ENCODE results near the gene JSRP1.

JSRP1 gene

GRCh38 chr19:2294687-2295335 is 38.6 kb upstream of the JSRP1 start:
- no peak for TF ChIP-seq CTCF (IDR thresholded peaks at IDR 0.05; ENCODE audit: insufficient read depth, missing control alignments)
- DNase-seq (ENCODE audit: insufficient read length, low spot score): peak; percentile 82
- FAIRE-seq: no peak

- FAIRE-seq (no peak), DNase-seq (ENCODE audit: insufficient read length, low spot score) (no peak)
- no peak for TF ChIP-seq CTCF (IDR thresholded peaks at IDR 0.05; ENCODE audit: insufficient read depth, missing control alignments)
These were observed 35.1 kb upstream of the JSRP1 start for GRCh38 chr19:2291185-2291751.

- DNase-seq (ENCODE audit: insufficient read length, low spot score) (no peak), FAIRE-seq (no peak)
- TF ChIP-seq CTCF (IDR thresholded peaks at IDR 0.05; ENCODE audit: insufficient read depth, missing control alignments): no peak
These were observed 34.4 kb upstream of the JSRP1 start for GRCh38 chr19:2290441-2291184.

GRCh38 chr19:2289714-2290435 is 33.7 kb upstream of the JSRP1 start:
- no peak for TF ChIP-seq CTCF (IDR thresholded peaks at IDR 0.05; ENCODE audit: insufficient read depth, missing control alignments)
- FAIRE-seq (no peak), DNase-seq (ENCODE audit: insufficient read length, low spot score) (no peak)

GRCh38 chr19:2288818-2289713 is 32.8 kb upstream of the JSRP1 start:
- DNase-seq (ENCODE audit: insufficient read length, low spot score): no peak
- no peak for FAIRE-seq
- TF ChIP-seq CTCF (IDR thresholded peaks at IDR 0.05; ENCODE audit: insufficient read depth, missing control alignments): no peak

DNA sequence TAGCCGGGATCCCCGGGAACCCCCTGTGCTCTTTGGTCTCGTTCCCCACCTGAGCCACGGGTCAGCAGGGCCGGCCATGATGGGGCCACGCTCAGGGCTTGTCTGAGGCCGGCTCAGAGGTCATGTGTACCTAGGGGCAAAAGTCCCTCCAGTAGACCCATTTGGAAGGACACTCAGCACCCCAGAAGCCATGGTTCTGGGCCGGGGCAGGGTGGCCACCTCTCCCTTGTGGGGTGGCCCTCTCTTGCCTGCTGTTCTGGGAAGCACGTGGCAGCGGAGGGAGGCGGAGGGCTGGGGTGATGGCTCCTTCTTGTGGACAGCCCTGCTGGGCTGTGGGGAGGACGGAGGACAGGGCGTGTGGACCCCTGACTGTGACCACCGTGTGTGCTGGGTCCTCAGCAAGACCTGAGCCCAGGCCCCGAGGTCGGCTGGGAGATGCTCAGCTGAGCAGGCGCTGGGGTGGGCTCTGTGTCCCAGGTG is 32.2 kb upstream of the JSRP1 start:
- no peak for TF ChIP-seq CTCF (IDR thresholded peaks at IDR 0.05; ENCODE audit: insufficient read depth, missing control alignments)
- DNase-seq (ENCODE audit: insufficient read length, low spot score): no peak
- FAIRE-seq: no peak
